ENCODE data around the gene WSCD1.

WSCD1 gene

DNA sequence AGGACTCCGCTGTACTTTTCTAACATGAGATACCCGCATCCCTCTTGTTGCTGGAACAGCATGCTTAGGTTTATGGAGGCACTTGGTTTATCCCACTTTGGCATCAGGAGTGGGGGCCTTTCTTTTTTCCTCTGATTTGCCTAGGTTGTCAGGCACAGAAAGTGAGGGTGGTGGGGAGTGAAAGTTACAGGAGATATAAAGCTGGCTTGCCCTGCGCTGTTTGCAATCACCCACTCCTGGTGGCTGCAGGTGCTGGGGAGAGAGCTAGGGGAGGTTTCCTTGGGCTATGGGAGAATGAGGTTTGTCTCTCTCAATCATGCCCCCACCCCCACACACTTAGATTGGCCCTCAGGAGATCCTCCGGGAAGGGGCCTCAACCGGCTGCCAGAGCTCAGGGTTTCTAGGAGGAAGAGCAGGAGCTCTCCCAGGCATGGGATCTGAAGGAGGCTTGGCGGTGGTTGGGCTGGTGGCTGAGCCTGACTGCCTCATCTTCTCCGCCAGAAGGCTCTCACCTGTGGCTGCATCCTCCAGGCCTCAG, 1.4 kb downstream of the WSCD1 start:
- H3K36me3 Mint-ChIP-seq (ENCODE audit: low read depth), result peaks cover 3% of the 10 kb centered on the region
- H3K9me3 Mint-ChIP-seq, result no peaks in the 10 kb centered on the region
- peaks cover 6% of the 10 kb centered on the region for H3K4me1 Mint-ChIP-seq (ENCODE audit: low read depth)
- H3K27ac Mint-ChIP-seq, result no peak overlapping the region
- no peak overlapping the region for H3K4me3 Mint-ChIP-seq
- peaks cover 50% of the 10 kb centered on the region for H3K27me3 Mint-ChIP-seq (ENCODE audit: low read depth)

DNA sequence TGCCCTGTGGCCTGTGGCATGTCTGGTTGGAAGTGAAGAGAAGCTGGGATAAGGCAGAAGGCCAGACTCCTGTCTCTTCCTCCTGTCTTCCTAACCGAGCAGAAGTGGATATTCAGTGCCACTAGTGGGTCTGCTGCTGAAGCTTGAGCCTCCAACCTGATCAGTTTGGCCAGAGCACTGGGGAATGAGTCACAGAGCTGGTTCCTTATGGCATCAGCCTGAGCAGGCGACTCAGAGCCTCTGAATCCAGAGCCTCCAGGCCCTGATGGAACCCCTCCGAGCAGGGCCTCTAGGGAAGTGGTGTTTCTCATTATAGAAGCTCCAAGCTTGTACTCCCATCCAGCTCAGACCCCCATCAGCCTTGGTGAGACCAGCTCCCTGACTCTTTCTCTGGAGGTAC, 2.0 kb downstream of the WSCD1 start:
- Mint-ChIP-seq H3K27ac (no peak overlapping the region), H3K4me1 (ENCODE audit: low read depth) (peaks cover 6% of the 10 kb centered on the region), H3K27me3 (ENCODE audit: low read depth) (peaks cover 47% of the 10 kb centered on the region), H3K36me3 (ENCODE audit: low read depth) (peaks cover 3% of the 10 kb centered on the region), H3K4me3 (no peak overlapping the region), H3K9me3 (no peaks in the 10 kb centered on the region)

DNA sequence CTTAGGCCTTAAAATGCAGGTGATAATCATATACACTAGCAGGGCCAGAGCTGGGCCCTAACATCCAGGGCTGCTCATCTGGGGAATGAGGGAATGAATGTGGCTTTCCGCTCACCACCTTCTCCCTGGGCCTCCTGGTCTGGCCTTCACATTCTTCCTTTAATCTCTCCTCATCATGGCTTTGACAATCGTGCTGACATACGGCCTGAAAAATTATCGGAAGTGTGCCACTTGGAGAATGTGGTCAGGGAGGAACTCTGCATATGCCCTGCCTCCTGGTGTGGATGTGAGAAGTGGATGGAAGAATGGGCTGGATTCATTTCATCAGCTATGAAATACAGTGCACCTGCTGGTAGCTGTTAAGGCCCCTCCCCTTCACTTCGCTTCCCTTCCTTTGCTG, 2.4 kb downstream of the WSCD1 start:
- Mint-ChIP-seq H3K36me3 (ENCODE audit: low read depth) (peaks cover 3% of the 10 kb centered on the region), H3K4me1 (ENCODE audit: low read depth) (peaks cover 6% of the 10 kb centered on the region), H3K4me3 (no peak overlapping the region), H3K27ac (no peak overlapping the region), H3K27me3 (ENCODE audit: low read depth) (peaks cover 42% of the 10 kb centered on the region), H3K9me3 (no peaks in the 10 kb centered on the region)

DNA sequence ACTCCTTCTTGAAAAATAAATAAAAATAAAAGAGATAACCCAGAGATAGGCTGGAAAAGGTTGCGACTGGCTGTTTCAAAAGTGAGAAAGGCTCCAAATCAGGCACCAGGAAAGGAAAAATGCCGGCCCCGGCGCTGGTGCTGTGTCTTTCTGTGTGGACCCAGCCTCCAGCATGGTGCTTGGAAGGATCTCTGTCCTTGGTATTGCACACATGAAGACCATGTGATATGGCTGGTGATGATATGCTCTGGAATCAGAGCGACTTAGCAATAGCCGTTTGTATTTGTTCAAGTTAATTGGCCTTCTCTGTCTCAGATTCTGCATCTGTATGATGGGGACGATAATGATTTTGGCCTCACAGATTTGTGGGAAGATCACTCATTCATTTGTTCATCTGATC, 3.4 kb downstream of the WSCD1 start:
- H3K27me3 Mint-ChIP-seq (ENCODE audit: low read depth), result peaks cover 37% of the 10 kb centered on the region
- H3K36me3 Mint-ChIP-seq (ENCODE audit: low read depth), result peaks cover 3% of the 10 kb centered on the region
- peaks cover 6% of the 10 kb centered on the region for H3K4me1 Mint-ChIP-seq (ENCODE audit: low read depth)
- no peaks in the 10 kb centered on the region for H3K9me3 Mint-ChIP-seq
- no peak overlapping the region for H3K27ac Mint-ChIP-seq
- H3K4me3 Mint-ChIP-seq, result no peak overlapping the region

DNA sequence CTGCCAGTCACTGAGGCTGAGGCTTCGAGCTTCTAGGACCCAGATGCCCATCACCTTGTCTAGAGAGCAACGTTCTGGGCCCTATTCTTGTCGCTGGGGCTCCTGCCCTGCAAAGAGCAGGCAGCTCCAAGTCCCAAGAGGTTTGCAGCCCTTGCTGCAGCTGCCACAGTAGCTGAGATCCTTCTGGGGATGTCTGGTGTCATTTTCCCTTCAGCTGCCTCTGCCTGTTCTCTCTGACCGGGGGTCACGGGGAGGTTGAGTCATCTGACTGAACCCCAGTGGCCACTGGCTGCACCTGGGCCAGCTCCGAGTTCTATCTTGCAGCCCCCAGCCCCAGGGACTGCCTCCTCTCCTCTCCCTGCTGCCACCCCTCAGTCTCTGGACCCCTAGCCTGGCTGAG, 4.9 kb downstream of the WSCD1 start:
- Mint-ChIP-seq H3K36me3 (ENCODE audit: low read depth) (no peaks in the 10 kb centered on the region), H3K4me1 (ENCODE audit: low read depth) (no peaks in the 10 kb centered on the region), H3K9me3 (no peaks in the 10 kb centered on the region), H3K27ac (no peak overlapping the region), H3K27me3 (ENCODE audit: low read depth) (peaks cover 23% of the 10 kb centered on the region), H3K4me3 (no peak overlapping the region)

DNA sequence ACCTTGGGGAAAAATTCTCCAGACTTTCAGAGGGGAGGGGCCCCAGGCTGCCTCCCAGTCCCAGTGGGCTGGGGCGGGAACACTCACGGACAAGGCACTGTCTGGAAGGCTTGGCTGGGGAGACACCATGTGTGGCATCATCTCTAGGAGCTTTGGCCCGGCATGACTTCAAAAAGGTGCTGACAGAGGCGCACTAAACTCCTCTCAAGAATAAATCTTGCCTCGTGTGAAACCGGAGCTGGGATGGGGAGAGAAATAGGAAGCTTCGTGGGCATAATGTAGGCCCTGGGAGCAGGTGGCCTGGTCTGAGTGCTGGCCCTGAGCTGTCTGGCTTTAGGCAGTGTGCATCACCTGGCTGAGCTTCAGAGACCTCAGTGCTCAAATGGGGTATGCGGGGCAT, 5.7 kb downstream of the WSCD1 start:
- Mint-ChIP-seq H3K27me3 (ENCODE audit: low read depth) (peaks cover 23% of the 10 kb centered on the region), H3K27ac (no peak overlapping the region), H3K36me3 (ENCODE audit: low read depth) (no peaks in the 10 kb centered on the region), H3K9me3 (no peaks in the 10 kb centered on the region), H3K4me3 (no peak overlapping the region), H3K4me1 (ENCODE audit: low read depth) (no peaks in the 10 kb centered on the region)

DNA sequence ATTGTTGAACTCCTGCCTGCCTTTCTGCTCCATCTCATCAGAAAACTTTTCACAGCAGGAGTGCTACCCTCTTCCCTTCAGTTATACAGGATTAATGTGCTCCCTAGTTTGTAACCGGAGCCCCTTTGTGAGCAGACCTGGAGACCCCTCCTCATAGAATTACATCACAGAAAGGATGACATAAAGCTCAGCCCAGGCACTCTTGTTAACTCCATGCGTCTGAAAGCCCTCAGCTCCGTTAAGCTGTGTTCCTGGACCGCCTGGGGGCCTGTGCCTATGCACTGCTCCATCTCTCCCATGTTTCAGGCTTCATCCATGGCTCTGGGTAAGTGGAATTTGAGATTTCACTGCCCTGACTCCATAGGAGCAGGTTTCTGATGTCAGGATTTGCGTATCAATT, 7.6 kb downstream of the WSCD1 start:
- H3K36me3 Mint-ChIP-seq (ENCODE audit: low read depth), result no peaks in the 10 kb centered on the region
- H3K27ac Mint-ChIP-seq, result no peak overlapping the region
- no peaks in the 10 kb centered on the region for H3K4me1 Mint-ChIP-seq (ENCODE audit: low read depth)
- H3K4me3 Mint-ChIP-seq, result no peak overlapping the region
- no peaks in the 10 kb centered on the region for H3K9me3 Mint-ChIP-seq
- peaks cover 4% of the 10 kb centered on the region for H3K27me3 Mint-ChIP-seq (ENCODE audit: low read depth)

DNA sequence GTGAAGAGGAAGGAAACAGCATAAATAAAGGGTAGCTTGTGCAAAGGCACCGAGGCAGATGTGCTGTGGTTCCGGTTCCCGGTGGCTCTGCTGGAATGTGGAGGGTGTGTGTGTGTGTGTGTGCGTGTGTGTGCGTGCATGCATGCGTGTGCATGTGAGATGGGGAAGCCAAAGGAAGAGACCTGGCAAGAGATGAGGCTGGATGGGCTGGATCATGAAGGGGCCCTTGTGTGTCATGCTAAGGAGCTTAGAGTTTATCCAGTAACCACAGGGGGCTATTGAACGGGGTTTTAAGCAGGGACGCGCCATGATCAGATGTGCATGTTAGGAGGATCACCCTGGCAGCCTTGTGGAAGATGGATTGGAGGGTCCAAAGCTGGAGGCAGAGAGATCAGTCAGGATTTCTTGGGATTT, 8.3 kb downstream of the WSCD1 start:
- H3K27ac Mint-ChIP-seq, result no peak overlapping the region
- H3K9me3 Mint-ChIP-seq, result no peaks in the 10 kb centered on the region
- peaks cover 3% of the 10 kb centered on the region for H3K27me3 Mint-ChIP-seq (ENCODE audit: low read depth)
- no peaks in the 10 kb centered on the region for H3K36me3 Mint-ChIP-seq (ENCODE audit: low read depth)
- no peaks in the 10 kb centered on the region for H3K4me1 Mint-ChIP-seq (ENCODE audit: low read depth)
- H3K4me3 Mint-ChIP-seq, result no peak overlapping the region

DNA sequence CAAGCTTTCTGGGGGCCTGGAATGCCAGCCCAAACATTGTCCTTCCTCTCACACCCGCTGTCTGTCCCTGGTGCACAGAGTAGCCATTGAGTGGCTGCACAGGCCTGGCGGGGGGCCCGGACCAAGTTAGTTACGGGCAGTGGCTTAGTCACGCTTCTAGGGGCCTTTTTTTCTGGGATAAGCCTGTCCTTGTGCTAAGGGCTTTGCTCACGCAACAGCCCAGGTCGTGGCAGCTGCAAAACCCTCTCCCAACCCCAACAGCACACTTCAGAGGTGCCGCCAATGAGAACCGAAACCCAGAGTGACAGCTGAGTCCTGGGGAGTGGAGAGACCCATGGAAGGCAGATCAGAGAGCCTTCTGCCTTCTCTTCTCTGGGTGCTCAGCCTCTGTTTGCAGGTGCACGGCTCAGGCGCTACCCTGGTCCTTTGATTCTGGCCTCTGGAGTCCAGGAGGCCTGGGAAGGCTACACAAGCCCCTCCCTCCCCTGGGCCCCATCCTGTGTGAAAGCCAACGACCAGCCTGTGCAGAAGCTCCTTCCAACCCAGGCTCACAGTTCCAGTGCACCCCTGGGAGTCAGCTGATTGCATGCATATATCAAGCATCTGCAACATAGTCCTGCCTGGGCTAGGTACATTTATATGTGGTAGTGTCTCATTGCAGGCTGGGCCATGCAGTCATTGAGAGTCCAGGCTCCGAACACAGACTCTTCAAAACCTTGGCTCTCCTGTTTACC, 9.1 kb downstream of the WSCD1 start:
- Mint-ChIP-seq H3K9me3 (no peaks in the 10 kb centered on the region), H3K4me1 (ENCODE audit: low read depth) (no peaks in the 10 kb centered on the region), H3K27ac (no peak overlapping the region), H3K27me3 (ENCODE audit: low read depth) (no peaks in the 10 kb centered on the region), H3K4me3 (no peak overlapping the region), H3K36me3 (ENCODE audit: low read depth) (no peaks in the 10 kb centered on the region)

DNA sequence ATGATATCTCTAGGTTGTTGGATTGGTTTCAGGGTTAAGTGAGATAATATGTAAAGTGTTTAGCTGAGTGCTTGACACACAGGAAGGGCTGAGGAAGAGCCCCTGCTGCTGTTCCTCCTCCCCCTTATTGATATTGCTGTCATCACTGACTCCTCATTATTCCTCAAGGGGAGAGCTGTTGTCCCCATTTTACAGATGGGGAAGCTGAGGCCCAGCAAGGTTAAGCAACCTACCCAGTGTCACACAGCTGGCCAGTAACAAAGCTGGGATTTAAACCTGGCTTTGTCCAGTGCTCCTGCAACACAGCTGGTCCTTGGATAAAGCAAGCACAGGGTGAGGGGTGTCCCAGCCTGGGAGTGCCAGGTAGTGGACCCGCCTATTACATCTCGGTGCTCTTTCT, 9.8 kb downstream of the WSCD1 start:
- no peaks in the 10 kb centered on the region for H3K27me3 Mint-ChIP-seq (ENCODE audit: low read depth)
- H3K4me3 Mint-ChIP-seq, result no peak overlapping the region

DNA sequence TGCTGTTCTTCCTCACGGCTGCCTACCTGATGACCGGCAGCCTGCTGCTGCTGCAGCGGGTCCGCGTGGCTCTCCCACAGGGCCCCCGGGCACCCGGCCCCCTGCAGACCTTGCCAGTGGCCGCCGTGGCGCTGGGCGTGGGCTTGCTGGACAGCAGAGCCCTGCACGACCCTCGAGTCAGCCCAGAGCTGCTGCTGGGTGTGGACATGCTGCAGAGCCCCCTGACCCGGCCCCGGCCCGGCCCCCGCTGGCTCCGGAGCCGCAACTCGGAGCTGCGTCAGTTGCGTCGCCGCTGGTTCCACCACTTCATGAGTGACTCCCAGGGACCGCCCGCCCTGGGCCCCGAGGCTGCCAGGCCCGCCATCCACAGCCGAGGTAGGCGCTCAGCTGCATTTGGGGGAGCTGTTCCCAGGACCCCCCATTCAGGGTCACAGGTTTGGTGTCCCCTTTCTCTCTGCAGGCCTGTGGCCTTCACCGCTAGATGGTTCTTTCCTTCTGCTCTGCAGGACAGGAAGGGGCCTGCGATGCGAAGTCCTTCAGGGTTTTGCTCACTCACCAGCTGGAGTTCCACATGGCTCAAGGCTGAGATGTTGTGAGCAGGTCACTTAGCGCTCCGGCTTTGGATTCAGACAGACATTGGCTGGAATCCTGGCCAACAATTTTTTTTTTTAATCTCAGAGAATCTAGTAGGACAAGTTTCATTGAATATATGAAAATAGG, 10.7 kb downstream of the WSCD1 start:
- Mint-ChIP-seq H3K4me3 (no peak overlapping the region), H3K27ac (no peak overlapping the region), H3K27me3 (ENCODE audit: low read depth) (no peaks in the 10 kb centered on the region), H3K36me3 (ENCODE audit: low read depth) (no peaks in the 10 kb centered on the region), H3K9me3 (no peaks in the 10 kb centered on the region), H3K4me1 (ENCODE audit: low read depth) (no peaks in the 10 kb centered on the region)

More for the DNA sequence above, 9.8 kb downstream of the WSCD1 start:
- H3K9me3 Mint-ChIP-seq, result no peaks in the 10 kb centered on the region
- H3K4me1 Mint-ChIP-seq (ENCODE audit: low read depth), result no peaks in the 10 kb centered on the region
- H3K36me3 Mint-ChIP-seq (ENCODE audit: low read depth), result no peaks in the 10 kb centered on the region
- no peak overlapping the region for H3K27ac Mint-ChIP-seq

DNA sequence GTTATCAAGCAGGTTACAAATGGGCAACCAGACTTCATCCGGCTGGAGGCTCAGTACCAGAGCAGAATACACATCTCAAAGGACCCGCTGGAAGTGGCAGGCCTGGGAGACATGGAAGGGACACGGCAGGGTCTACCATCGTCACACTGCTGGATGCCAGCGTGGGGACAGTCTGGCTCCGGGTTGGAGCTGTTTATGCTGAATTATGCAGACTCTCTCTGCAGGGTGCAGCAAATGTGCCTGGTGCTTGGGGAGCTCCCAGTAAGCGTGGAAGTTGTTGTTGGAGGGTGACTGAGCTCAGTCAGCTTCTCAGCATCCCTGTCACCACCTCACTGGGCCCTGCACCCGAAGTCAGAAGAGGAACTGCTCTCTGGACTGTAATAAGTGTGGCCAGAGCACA, 12.2 kb downstream of the WSCD1 start:
- H3K9me3 Mint-ChIP-seq, result no peaks in the 10 kb centered on the region
- no peaks in the 10 kb centered on the region for H3K36me3 Mint-ChIP-seq (ENCODE audit: low read depth)
- no peaks in the 10 kb centered on the region for H3K4me1 Mint-ChIP-seq (ENCODE audit: low read depth)
- no peak overlapping the region for H3K27ac Mint-ChIP-seq
- H3K4me3 Mint-ChIP-seq, result no peak overlapping the region
- no peaks in the 10 kb centered on the region for H3K27me3 Mint-ChIP-seq (ENCODE audit: low read depth)

DNA sequence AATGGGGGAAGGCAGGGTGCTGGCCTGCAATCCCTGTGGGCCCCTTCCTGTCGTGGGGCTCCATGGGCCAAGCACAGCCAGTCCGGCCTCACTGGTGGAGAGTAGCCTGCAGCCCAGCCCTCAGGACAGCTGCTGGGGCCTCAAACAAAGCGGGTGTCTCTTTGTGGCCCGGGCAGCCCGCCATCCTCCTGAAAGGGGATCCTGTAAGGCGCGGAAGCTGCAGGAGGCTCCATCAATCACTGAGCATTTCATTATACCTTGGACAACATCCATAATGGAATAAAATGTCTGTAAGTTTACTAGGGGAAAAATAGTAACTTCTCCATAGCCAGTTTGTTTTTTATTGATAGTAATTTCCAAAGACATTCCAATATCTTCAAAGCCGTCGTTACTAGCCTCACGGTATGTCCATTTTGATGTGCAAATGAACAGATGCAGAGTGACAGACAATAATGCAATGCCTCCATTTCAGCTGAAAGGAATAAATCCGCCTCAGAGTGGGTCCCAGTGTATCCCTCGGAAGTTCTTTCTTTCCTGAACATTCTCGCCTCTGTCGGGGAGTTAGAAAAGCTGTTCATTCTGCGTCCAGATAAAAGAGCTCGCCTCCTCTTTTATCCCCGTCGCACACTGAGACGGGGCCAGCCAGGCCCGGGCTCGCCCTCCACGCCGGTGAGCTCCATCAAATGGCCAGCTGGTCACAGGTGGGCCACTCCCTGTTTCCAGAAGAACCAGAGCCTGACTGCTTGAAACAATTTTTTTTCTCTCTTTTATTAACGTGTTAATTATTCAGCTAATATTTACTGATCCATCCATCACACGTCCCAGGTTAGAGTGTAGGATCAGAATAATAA, 14.4 kb downstream of the WSCD1 start:
- Mint-ChIP-seq H3K36me3 (ENCODE audit: low read depth) (no peaks in the 10 kb centered on the region), H3K27me3 (ENCODE audit: low read depth) (no peaks in the 10 kb centered on the region), H3K9me3 (no peaks in the 10 kb centered on the region), H3K27ac (no peak overlapping the region), H3K4me1 (ENCODE audit: low read depth) (no peaks in the 10 kb centered on the region), H3K4me3 (no peak overlapping the region)

DNA sequence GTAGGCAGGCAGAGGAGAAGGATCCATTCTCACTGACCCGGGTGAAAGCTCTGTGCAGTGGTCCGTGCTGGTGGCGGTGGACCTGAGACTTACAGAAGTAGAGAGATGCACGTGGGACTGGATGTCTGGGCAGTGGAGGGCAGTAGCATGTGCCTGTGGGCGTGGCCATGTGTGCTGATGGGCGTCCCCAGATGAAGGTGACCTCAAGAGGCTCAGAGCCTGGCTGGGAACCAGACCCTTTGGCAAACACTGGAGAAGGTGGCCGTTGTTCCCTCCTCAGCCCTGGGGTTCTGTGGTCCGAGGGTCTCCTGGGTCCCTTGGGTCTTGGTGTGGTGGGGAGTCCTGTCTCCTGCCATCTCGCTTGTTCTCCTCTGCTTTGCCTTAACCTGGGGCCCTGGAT, 15.6 kb downstream of the WSCD1 start:
- Mint-ChIP-seq H3K4me1 (ENCODE audit: low read depth) (no peaks in the 10 kb centered on the region), H3K4me3 (no peak overlapping the region), H3K27me3 (ENCODE audit: low read depth) (no peaks in the 10 kb centered on the region), H3K36me3 (ENCODE audit: low read depth) (no peaks in the 10 kb centered on the region), H3K9me3 (no peaks in the 10 kb centered on the region), H3K27ac (no peak overlapping the region)
